GM10248 (cell line): ENCODE data around the gene ZC3H18.

Source experiments
- CTCF ChIA-PET: fragments of 300-600 bp; sonication (Branson Sonifier 250); formaldehyde crosslinking; extraction: SDS; loops from one replicate; lab custom pipeline; 2021; ENCODE audit warnings: antibody characterized with exemption; lab: Yijun Ruan, JAX
- POLR2A ChIA-PET: fragments of 350-650 bp; sonication (Branson Sonifier 250); formaldehyde crosslinking; extraction: SDS; loops from one replicate; lab custom pipeline; 2020; ENCODE audit warnings: antibody characterized with exemption; lab: Yijun Ruan, JAX
- DNase-seq: peaks from one replicate; pipeline ENCODE4 v3.0.0; 2012; ENCODE audit errors: extremely low spot score
- TF ChIP-seq, protein P1 (sequence below): IDR thresholded peaks from 2 replicates; pipeline ENCODE4 v1.5.1; 2012; ENCODE audit warnings: mild to moderate bottlenecking, low read depth; ENCODE audit errors: extremely low read depth, missing control alignments, control extremely low read depth

Gene ZC3H18

DNA sequence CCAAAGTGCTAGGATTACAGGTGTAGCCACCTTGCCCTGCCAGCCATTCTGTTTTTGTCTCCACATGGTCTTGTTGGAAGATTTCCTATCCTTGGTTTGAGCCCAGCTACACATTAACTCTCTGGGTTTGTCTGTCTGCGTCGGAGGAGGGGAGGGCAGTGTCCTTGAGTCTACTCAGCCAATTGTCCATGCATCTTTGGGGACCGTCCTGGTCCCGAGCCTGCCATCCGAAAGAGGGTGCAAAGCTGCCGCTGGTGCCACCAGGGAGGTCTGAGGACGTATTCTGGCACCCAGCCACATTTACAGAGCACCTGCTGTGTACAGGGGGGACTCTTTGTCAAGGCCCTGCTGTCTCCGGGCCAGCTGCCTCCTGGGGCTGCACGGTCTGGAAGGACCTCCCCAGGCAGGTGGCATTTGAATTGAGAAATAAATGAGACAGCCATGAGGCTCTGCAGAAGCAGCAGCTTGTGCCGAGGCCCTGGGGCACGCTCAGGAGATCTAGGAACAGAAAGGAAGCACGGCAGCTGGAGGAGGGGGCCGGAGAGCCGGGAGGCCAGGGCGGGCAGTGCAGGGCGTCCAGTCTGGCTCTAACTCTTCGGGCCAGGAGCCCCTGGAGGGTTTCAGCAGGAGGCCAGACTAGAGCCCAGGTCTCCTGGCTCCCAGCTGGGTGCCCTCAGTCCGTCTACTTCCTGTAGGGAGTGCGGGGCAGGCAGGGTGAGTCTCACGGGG is 79.2 kb downstream of the ZC3H18 start:
- CTCF ChIA-PET, result interaction anchor here (1.0 to 1.8 kb wide), 3 partner anchors 10 to 16 kb away, joined by 4 to 7 read pairs (median 5); partner anchors contain the start of gene IL17C
- TF ChIP-seq, protein P1, sequence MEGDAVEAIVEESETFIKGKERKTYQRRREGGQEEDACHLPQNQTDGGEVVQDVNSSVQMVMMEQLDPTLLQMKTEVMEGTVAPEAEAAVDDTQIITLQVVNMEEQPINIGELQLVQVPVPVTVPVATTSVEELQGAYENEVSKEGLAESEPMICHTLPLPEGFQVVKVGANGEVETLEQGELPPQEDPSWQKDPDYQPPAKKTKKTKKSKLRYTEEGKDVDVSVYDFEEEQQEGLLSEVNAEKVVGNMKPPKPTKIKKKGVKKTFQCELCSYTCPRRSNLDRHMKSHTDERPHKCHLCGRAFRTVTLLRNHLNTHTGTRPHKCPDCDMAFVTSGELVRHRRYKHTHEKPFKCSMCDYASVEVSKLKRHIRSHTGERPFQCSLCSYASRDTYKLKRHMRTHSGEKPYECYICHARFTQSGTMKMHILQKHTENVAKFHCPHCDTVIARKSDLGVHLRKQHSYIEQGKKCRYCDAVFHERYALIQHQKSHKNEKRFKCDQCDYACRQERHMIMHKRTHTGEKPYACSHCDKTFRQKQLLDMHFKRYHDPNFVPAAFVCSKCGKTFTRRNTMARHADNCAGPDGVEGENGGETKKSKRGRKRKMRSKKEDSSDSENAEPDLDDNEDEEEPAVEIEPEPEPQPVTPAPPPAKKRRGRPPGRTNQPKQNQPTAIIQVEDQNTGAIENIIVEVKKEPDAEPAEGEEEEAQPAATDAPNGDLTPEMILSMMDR, result no peak
- POLR2A ChIA-PET, result interaction anchor here (0.8 to 1.2 kb wide), 2 partner anchors 9 to 13 kb away, joined by 3 to 4 read pairs; partner anchors contain the start of gene MVD
- no peak for DNase-seq

DNA sequence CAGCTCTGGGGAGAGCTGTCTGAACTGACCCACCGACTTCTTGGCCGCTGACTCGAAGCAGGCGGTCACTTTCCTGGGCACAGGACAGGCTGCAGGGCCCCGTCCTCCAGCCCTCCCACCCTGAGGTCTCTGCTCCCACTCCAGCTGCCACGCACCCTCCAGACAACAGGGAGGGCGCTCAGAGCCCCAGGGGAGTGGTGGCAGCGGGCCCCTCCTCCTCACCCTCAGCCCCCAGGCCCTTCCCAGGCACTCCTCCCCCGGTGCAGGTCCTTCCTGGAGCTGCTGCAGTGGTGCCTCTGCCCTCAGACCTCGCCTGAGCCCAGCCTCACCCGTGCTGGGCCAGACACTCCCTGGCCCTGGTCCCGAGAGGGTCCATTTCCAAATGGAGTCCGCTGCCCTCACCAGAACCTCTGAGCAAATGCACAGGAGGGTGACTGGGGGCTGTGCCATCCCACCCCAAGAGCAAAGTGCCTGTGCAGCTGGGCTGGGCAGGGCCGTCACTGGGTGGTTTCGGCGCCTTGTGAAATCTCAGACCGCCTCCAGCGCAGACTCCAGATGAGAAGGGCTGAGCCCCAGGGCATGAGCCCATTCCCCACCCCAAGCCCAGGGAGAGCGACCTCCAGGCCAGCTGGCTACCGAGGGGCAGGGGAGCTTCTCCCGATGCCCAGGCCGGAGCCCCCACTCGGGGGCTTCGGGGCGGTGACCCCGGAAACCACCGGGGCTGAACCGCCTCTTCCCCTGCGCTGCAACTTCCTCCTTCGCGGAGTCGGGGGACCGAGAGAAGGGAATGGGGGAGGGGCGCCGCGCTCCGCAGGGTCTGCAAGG is 79.9 kb downstream of the ZC3H18 start:
- DNase-seq, result peak; percentile 64
- TF ChIP-seq, protein P1, result no peak
- POLR2A ChIA-PET, result interaction anchor here (0.5 to 1.2 kb wide), 3 partner anchors 10 to 51 kb away, joined by 3 to 4 read pairs (median 3); partner anchors contain the start of gene MVD
- CTCF ChIA-PET, result interaction anchor here (1.0 to 1.8 kb wide), 3 partner anchors 11 to 35 kb away, joined by 3 to 7 read pairs (median 4); partner anchors contain the start of gene IL17C

DNA sequence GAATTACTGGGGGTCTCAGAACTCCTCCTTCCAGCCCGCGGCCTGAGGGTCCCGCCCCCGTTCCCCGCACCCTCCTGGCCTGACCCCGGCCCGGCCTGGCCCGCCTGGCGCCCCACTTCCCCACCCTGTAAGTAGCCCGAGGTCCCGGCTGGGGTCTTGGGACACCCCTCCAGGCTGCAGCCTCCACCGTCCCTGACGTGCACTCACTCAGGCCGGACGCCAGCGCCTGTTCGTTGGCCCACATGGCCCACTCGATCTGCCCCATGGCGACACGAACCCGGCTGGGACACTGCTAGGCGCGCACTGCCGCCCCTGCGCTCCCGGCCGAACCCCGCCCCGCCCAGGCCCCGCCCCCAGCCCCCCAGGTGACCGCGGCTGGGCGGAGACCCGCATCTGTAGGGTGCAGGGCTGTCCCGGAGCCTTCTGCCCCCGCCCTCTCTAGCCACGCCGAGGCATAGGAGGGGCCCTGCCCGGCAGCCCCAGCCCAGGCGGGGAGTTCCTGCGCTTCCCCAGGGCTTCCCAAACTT is 80.6 kb downstream of the ZC3H18 start, which contains the start of gene CYBA:
CYBA (minus strand) TSS at position 305 of the 527 bp plus-strand sequence; CDS start at position 265, 40 bp downstream.
- ChIA-PET POLR2A (interaction anchor here (0.5 kb wide), 1 partner anchor 50 kb away, joined by 3 read pairs; no protein-coding TSS in a partner anchor), CTCF (interaction anchor here (1.0 kb wide), 1 partner anchor 34 kb away, joined by 3 read pairs; no protein-coding TSS in a partner anchor)
- TF ChIP-seq, protein P1, result no peak
- peak; percentile 97 for DNase-seq

DNA sequence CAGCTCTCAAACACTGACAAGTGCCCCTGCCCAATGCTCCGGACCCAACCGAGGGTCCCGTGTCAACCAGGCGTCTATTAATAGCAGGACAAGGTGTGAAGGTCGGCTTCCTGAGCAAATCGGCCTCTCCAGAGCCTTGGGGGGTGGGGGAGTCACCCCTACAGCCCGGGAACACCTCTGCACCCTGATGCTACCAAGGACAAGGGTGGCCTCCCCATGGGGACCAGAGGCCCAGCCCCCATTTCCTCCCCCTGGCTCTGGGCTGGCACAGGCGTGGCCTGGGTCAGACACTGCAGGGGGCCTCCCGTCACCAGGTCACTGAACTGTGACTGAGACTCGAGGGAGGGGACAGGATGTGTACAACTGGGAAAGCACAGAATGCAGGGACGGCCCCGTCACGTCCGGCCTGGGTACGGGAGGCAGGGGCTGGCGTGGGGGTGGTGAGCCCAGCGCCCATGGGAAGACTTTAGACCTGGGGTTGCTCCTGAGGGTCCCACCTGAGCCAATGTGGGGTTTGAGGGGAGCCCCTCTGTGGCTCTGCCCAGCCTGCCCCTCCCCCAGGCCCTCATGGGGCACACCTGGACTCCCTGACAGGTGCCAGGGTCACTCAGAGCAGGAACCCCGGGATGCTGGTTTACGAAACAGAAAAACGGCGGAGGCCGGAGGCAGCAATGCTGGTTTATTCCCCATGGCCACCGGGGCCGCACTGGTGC is 81.2 kb downstream of the ZC3H18 start:
- POLR2A ChIA-PET, result interaction anchor here (0.8 kb wide), 1 partner anchor 11 kb away, joined by 3 read pairs; the partner anchor contains the start of gene MVD
- TF ChIP-seq, protein P1, result no peak
- peak; percentile 93 for DNase-seq
- CTCF ChIA-PET, result interaction anchor here (0.8 to 0.9 kb wide), 2 partner anchors 12 to 14 kb away, joined by 3 to 4 read pairs; partner anchors contain the start of gene IL17C

DNA sequence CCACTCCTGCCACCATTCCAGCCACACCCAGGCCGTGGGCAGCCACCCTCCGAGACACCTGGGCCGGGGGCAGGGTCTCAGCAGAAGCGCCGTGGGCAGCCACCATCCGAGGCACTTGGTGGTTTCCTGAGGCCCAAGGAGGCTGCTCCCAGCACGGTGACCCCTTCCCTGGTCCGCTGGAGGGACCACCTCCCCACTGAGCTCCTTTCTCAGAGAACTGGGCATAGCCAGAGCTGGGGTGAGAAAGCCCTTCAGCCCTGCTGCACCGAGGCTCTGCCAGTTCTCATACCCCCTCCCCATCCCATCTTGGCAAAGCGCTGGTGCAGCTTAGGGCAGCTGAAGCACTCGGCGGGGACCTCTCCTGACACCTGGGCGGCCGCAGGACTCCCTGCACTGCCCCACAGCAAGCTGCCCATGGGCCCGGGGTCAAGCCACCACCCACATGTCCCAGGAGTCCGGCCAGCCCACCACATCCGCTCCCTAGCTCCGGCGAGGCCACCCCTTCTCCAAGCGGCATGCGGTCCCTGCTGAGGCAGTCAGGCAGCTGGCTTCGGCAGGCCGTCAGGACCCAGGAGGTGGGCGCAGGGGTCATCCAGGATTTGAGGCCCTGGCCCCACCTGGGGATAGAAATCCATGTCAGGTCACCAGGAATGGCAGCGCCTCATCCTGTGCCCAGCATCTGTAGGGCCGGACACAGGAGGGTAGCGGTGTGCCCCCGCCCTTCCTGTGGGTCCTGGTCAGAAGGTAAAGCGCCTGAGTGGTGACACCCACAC is 82.0 kb downstream of the ZC3H18 start:
- ChIA-PET POLR2A (interaction anchor here (0.6 to 0.8 kb wide), 2 partner anchors 11 to 23 kb away, joined by 3 read pairs; partner anchors contain the start of gene MVD), CTCF (interaction anchor here (0.8 to 0.9 kb wide), 2 partner anchors 13 kb away, joined by 3 to 4 read pairs; partner anchors contain the start of gene IL17C)
- TF ChIP-seq, protein P1, result no peak
- no peak for DNase-seq
